ENCODE data around the gene FUT7.
"Not testable (repeated sequence)": the region's sequence is repeated elsewhere in the genome, so short reads cannot be mapped to it uniquely, and the experiment has no call there.

The FUT7 gene

GRCh38 chr9:137017791-137018497, 13.9 kb downstream of the FUT7 start:
- no peak for DNase-seq (ENCODE audit: low read depth in 3 of 3)

GRCh38 chr9:137017071-137017470, 14.8 kb downstream of the FUT7 start:
- no peak for DNase-seq (ENCODE audit: low read depth in 3 of 3)

- DNase-seq (ENCODE audit: low read depth in 3 of 3): no peak
Measured at GRCh38 chr9:137016436-137016835, 15.5 kb downstream of the FUT7 start.

- no peak for DNase-seq (ENCODE audit: low read depth in 3 of 3)
Measured at GRCh38 chr9:137015976-137016375, 15.9 kb downstream of the FUT7 start.

- DNase-seq (ENCODE audit: low read depth in 3 of 3): no peak
Measured at GRCh38 chr9:137015540-137015930, 16.4 kb downstream of the FUT7 start.

GRCh38 chr9:137014776-137015539, 16.9 kb downstream of the FUT7 start:
- no peak for DNase-seq (ENCODE audit: low read depth in 3 of 3)

- no peak for DNase-seq (ENCODE audit: low read depth in 3 of 3)
Measured at GRCh38 chr9:137014166-137014565, 17.7 kb downstream of the FUT7 start.

- DNase-seq (ENCODE audit: low read depth in 3 of 3): no peak
Measured at GRCh38 chr9:137013571-137013940, 18.3 kb downstream of the FUT7 start.

- DNase-seq (ENCODE audit: low read depth in 3 of 3): no peak
Measured at GRCh38 chr9:137012694-137013570, 19.0 kb downstream of the FUT7 start.

- no peak for DNase-seq (ENCODE audit: low read depth in 3 of 3)
Measured at GRCh38 chr9:137011907-137012675, 19.8 kb downstream of the FUT7 start.

- no peak for DNase-seq (ENCODE audit: low read depth in 3 of 3)
Measured at GRCh38 chr9:137011156-137011555, 20.7 kb downstream of the FUT7 start.

GRCh38 chr9:137009938-137010732, 21.8 kb downstream of the FUT7 start:
- no peak for DNase-seq (ENCODE audit: low read depth in 3 of 3)

- DNase-seq (ENCODE audit: low read depth in 3 of 3): no peak
Measured at GRCh38 chr9:137009217-137009616, 22.7 kb downstream of the FUT7 start.

GRCh38 chr9:137008312-137008711, 23.6 kb downstream of the FUT7 start:
- no peak for DNase-seq (ENCODE audit: low read depth in 3 of 3)

GRCh38 chr9:137007816-137008270, 24.0 kb downstream of the FUT7 start:
- no peak for DNase-seq (ENCODE audit: low read depth in 3 of 3)

- DNase-seq (ENCODE audit: low read depth in 3 of 3): no peak
Measured at GRCh38 chr9:137007108-137007815, 24.6 kb downstream of the FUT7 start.

- no peak for DNase-seq (ENCODE audit: low read depth in 3 of 3)
Measured at GRCh38 chr9:137006116-137007003, 25.5 kb downstream of the FUT7 start.

- DNase-seq (ENCODE audit: low read depth in 3 of 3): not testable (repeated sequence)
Measured at GRCh38 chr9:137004285-137004684, 27.6 kb downstream of the FUT7 start.

- DNase-seq (ENCODE audit: low read depth in 3 of 3): no peak
Measured at GRCh38 chr9:137002646-137003041, 29.2 kb downstream of the FUT7 start.

Measured in stimulated activated CD4-positive, alpha-beta T cell treated with anti-CD3 and anti-CD28 coated beads, TNF-alpha, amount 100 ng/mL, for 48 hours (primary cell).